Fibroblast of lung (primary cell): ENCODE results near the gene RAP1GAP2. TPM values are rescaled to one million over a fixed set of nuclear protein-coding genes. Genes with fewer than 3 reads are reported as not detected.

ENCODE experiments used
- DNase-seq, 2 donors: peaks; one replicate each; pipeline versions ENCODE4 v3.0.0 to v3.0.0-alpha.2; 2010; ENCODE audit warnings: low read depth in 2 of 2
- H2AFZ ChIP-seq: 2 replicates; pipeline ENCODE4 v1.5.1; 2012; ENCODE audit warnings: low read length, control low read depth, inconsistent platforms
- H3K27ac ChIP-seq: 2 replicates; pipeline ENCODE4 v1.5.1; 2011; ENCODE audit warnings: low read length, control low read depth; ENCODE audit not compliant: insufficient read depth
- H3K27me3 ChIP-seq: 2 replicates; pipeline ENCODE4 v1.5.1; 2011; ENCODE audit warnings: mild to moderate bottlenecking, low read length; ENCODE audit not compliant: control insufficient read depth, insufficient read depth
- H3K36me3 ChIP-seq: 2 replicates; pipeline ENCODE4 v1.5.1; 2011; ENCODE audit warnings: low read length; ENCODE audit not compliant: control insufficient read depth, insufficient read depth
- H3K4me1 ChIP-seq: 2 replicates; pipeline ENCODE4 v1.5.1; 2011; ENCODE audit warnings: low read length; ENCODE audit not compliant: control insufficient read depth, insufficient read depth; ENCODE audit errors: extremely low read depth
- H3K4me2 ChIP-seq: 2 replicates; pipeline ENCODE4 v1.5.1; 2011; ENCODE audit warnings: low read length, control low read depth; ENCODE audit not compliant: insufficient read depth; ENCODE audit errors: extremely low read depth
- H3K4me3 ChIP-seq, 4 experiments: fragments of 200-600 bp in 1 of 4; sonication (generic) in 1 of 4; replicated peaks in 1 of 4; 2 replicates each; pipeline ENCODE4 v1.5.1; 2011 to 2016; ENCODE audit warnings: low read length in 4 of 4, low read depth in 3 of 4, mild to moderate bottlenecking in 3 of 4, control low read depth in 2 of 4, inconsistent platforms in 1 of 4, mixed read lengths in 1 of 4; ENCODE audit not compliant: insufficient read depth in 1 of 4; ENCODE audit errors: control extremely low read depth in 1 of 4
- H3K79me2 ChIP-seq: 2 replicates; pipeline ENCODE4 v1.5.1; 2012; ENCODE audit warnings: mild to moderate bottlenecking, low read length, inconsistent platforms; ENCODE audit not compliant: control insufficient read depth, insufficient read depth
- H3K9ac ChIP-seq: 2 replicates; pipeline ENCODE4 v1.5.1; 2011; ENCODE audit warnings: mild to moderate bottlenecking, low read length, control low read depth; ENCODE audit not compliant: insufficient read depth
- H3K9me3 ChIP-seq: 2 replicates; pipeline ENCODE4 v1.5.1; 2012; ENCODE audit warnings: low read depth, low read length; ENCODE audit not compliant: control insufficient read depth, insufficient read depth
- H4K20me1 ChIP-seq: 2 replicates; pipeline ENCODE4 v1.5.1; 2011; ENCODE audit warnings: low read length; ENCODE audit not compliant: control insufficient read depth, insufficient read depth; ENCODE audit errors: extremely low read depth
- CTCF ChIP-seq, 2 donors: IDR thresholded peaks in 1 of 2; conservative IDR thresholded peaks in 1 of 2; 1 replicate in 1 of 2; 2 replicates in 1 of 2; pipeline ENCODE4 v1.5.1; 2011 to 2012; ENCODE audit warnings: low read length in 2 of 2, control low read depth in 1 of 2, inconsistent platforms in 1 of 2, low read depth in 1 of 2, mild to moderate bottlenecking in 1 of 2
- EZH2 ChIP-seq: IDR thresholded peaks from 2 replicates; pipeline ENCODE4 v1.5.1; 2012; ENCODE audit warnings: low read length, control low read depth, mild to moderate bottlenecking; ENCODE audit errors: missing control alignments
- polyA plus RNA-seq, 2 donors: library from polyadenylated mRNA; depleted of rRNA in 1 of 2; stranded (reverse) in 1 of 2; unstranded in 1 of 2; fragments of >200 nt; gene quantifications; 2 replicates each; pipeline ENCODE4 v1.2.1, GENCODE V29; 2011 to 2012; ENCODE audit warnings: missing spikeins in 1 of 2
- total RNA-seq: library from RNA; depleted of rRNA; stranded (reverse); fragments of >200 nt; gene quantifications from 2 replicates; pipeline ENCODE4 v1.2.1, GENCODE V29; 2014

RAP1GAP2 gene
- total and polyA plus RNA-seq, 2 donors (not counting 1 experiment from before 2014, with no cell fraction given): 0.33 to 0.99 TPM

DNA sequence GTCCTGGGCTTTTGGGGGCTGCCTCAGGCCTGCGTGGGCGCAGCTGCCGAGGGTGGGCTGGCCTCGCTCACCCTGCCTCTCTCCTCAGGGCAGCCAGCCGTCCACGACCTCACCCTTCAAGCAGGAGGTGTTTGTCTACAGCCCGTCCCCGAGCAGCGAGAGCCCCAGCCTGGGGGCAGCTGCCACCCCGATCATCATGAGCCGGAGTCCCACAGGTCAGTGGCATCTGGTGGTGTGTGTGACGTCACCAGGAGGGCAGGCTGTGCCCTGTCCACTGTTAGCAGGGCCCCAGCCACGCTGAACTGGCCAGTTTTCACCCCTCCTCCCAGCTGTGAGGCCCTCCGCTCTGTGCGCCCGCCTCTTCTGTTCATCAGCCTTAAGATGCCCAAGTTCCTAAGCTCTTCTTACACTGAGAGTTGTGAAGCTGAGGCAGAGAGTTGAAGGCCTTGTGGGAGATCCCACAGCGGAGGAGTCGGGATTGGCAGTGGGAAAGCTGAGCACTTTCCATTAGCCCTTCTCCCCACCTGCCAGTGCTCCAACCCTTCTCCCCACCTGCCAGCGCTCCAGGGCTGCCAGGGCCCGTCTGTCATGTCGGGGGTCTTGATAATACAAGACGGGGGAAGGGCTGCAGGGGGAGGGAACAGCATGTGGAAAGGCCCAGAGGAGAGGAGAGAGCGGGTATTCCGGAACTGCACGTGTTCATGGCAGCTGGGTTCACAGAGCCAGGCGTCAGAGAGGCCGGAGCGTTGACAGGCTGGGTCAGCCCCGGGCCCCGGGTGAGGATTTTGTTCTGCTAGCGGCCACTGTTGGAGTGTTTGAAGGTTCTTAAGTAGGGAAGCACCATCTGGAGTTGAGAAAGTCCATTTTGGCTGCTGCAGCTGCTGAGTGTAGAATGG is 230.9 kb downstream of the RAP1GAP2 start:
- no peak overlapping the region for H3K4me3 ChIP-seq
- H3K9ac ChIP-seq: no peak overlapping the region
- H3K4me1 ChIP-seq: no peaks in the 10 kb centered on the region
- H4K20me1 ChIP-seq: no peaks in the 10 kb centered on the region
- no peak overlapping the region for H3K4me2 ChIP-seq
- H3K36me3 ChIP-seq: no peaks in the 10 kb centered on the region
- no peak overlapping the region for H2AFZ ChIP-seq
- no peaks in the 10 kb centered on the region for H3K79me2 ChIP-seq
- H3K9me3 ChIP-seq: no peaks in the 10 kb centered on the region
- H3K27ac ChIP-seq: no peak overlapping the region
- no peaks in the 10 kb centered on the region for H3K27me3 ChIP-seq
- peak in 1 of 2 donors; percentile 58 for DNase-seq
- TF ChIP-seq CTCF (conservative IDR thresholded peaks at IDR 0.05 in 1 of 2, IDR thresholded peaks at IDR 0.05 in 1 of 2; ENCODE audit: low read depth in 1 of 2, low read length in 2 of 2): no peak

- Histone ChIP-seq H3K36me3 (no peaks in the 10 kb centered on the region), H3K79me2 (no peaks in the 10 kb centered on the region), H4K20me1 (no peaks in the 10 kb centered on the region), H3K27ac (no peak overlapping the region), H3K4me3 (no peak overlapping the region), H3K4me1 (no peaks in the 10 kb centered on the region), H2AFZ (no peak overlapping the region), H3K9me3 (no peaks in the 10 kb centered on the region), H3K27me3 (no peaks in the 10 kb centered on the region), H3K4me2 (no peak overlapping the region), H3K9ac (no peak overlapping the region)
- no peak for DNase-seq
- TF ChIP-seq CTCF (conservative IDR thresholded peaks at IDR 0.05 in 1 of 2, IDR thresholded peaks at IDR 0.05 in 1 of 2; ENCODE audit: low read depth in 1 of 2, low read length in 2 of 2) (no peak), EZH2 (no peak)
Observed at GRCh38 chr17:3027786-3028532, 231.7 kb downstream of the RAP1GAP2 start.

- no peak overlapping the region for H3K4me2 ChIP-seq
- no peaks in the 10 kb centered on the region for H4K20me1 ChIP-seq
- H3K27ac ChIP-seq: no peak overlapping the region
- DNase-seq: no peak
- no peaks in the 10 kb centered on the region for H3K79me2 ChIP-seq
- no peaks in the 10 kb centered on the region for H3K4me1 ChIP-seq
- H3K9ac ChIP-seq: no peak overlapping the region
- no peak overlapping the region for H3K4me3 ChIP-seq
- H2AFZ ChIP-seq: no peak overlapping the region
- H3K36me3 ChIP-seq: no peaks in the 10 kb centered on the region
- TF ChIP-seq EZH2: no peak
- H3K9me3 ChIP-seq: no peaks in the 10 kb centered on the region
- no peaks in the 10 kb centered on the region for H3K27me3 ChIP-seq
Observed at GRCh38 chr17:3029213-3029913, 233.1 kb downstream of the RAP1GAP2 start.
